Measurements from ENCODE around the gene FNDC3B.

The FNDC3B gene

GRCh38 chr3:172263781-172264486 lies 224.6 kb downstream of the FNDC3B start:
- no peak overlapping the region for H3K27ac ChIP-seq (ENCODE audit: low read length)
- no peaks in the 10 kb centered on the region for H3K79me2 ChIP-seq (ENCODE audit: low read length)
- no peak overlapping the region for H2AFZ ChIP-seq (ENCODE audit: low read depth, low read length)
- H3K9ac ChIP-seq (ENCODE audit: low read length): no peak overlapping the region
- H3K4me1 ChIP-seq (ENCODE audit: low read length): no peaks in the 10 kb centered on the region
- no peaks in the 10 kb centered on the region for H4K20me1 ChIP-seq (ENCODE audit: insufficient read depth, low read length)
- no peaks in the 10 kb centered on the region for H3K36me3 ChIP-seq (replicated peaks; ENCODE audit: low read depth, low read length)
- no peak overlapping the region for H3K4me3 ChIP-seq (ENCODE audit: low read length)
- no peak overlapping the region for H3K4me2 ChIP-seq (ENCODE audit: low read length)
- TF ChIP-seq EZH2phosphoT487 (IDR thresholded peaks at IDR 0.05; ENCODE audit: low read depth) (no peak), CTCF (IDR thresholded peaks at IDR 0.05; ENCODE audit: low read depth, low read length) (no peak)
- H3K27me3 ChIP-seq (ENCODE audit: low read depth, low read length): no peaks in the 10 kb centered on the region
- H3K9me3 ChIP-seq (ENCODE audit: insufficient read depth, low read length): no peaks in the 10 kb centered on the region

- no peak overlapping the region for H2AFZ ChIP-seq (ENCODE audit: low read depth, low read length)
Observed at GRCh38 chr3:172266103-172266502, 226.7 kb downstream of the FNDC3B start.

GRCh38 chr3:172268425-172268824 lies 229.0 kb downstream of the FNDC3B start:
- H2AFZ ChIP-seq (ENCODE audit: low read depth, low read length): no peak overlapping the region
- no peak overlapping the region for H3K4me3 ChIP-seq (ENCODE audit: low read length)
- H4K20me1 ChIP-seq (ENCODE audit: insufficient read depth, low read length): peaks cover 17% of the 10 kb centered on the region; the same call in 1 of the 2 replicates
- no peaks in the 10 kb centered on the region for H3K9me3 ChIP-seq (ENCODE audit: insufficient read depth, low read length)
- no peaks in the 10 kb centered on the region for H3K27me3 ChIP-seq (ENCODE audit: low read depth, low read length)
- peaks cover 33% of the 10 kb centered on the region for H3K4me1 ChIP-seq (ENCODE audit: low read length)
- H3K9ac ChIP-seq (ENCODE audit: low read length): no peak overlapping the region
- H3K27ac ChIP-seq (ENCODE audit: low read length): no peak overlapping the region
- no peaks in the 10 kb centered on the region for H3K36me3 ChIP-seq (replicated peaks; ENCODE audit: low read depth, low read length)
- no peaks in the 10 kb centered on the region for H3K79me2 ChIP-seq (ENCODE audit: low read length)
- TF ChIP-seq CTCF (IDR thresholded peaks at IDR 0.05; ENCODE audit: low read depth, low read length): no peak
- TF ChIP-seq EZH2phosphoT487 (IDR thresholded peaks at IDR 0.05; ENCODE audit: low read depth): no peak
- H3K4me2 ChIP-seq (ENCODE audit: low read length): no peak overlapping the region

More at GRCh38 chr3:172266103-172266502, 226.7 kb downstream of the FNDC3B start:
- Histone ChIP-seq H3K79me2 (ENCODE audit: low read length) (no peaks in the 10 kb centered on the region), H3K36me3 (replicated peaks; ENCODE audit: low read depth, low read length) (no peaks in the 10 kb centered on the region), H3K9ac (ENCODE audit: low read length) (no peak overlapping the region), H3K4me2 (ENCODE audit: low read length) (no peak overlapping the region), H3K4me3 (ENCODE audit: low read length) (no peak overlapping the region), H3K4me1 (ENCODE audit: low read length) (peaks cover 11% of the 10 kb centered on the region), H3K27ac (ENCODE audit: low read length) (no peak overlapping the region), H3K9me3 (ENCODE audit: insufficient read depth, low read length) (no peaks in the 10 kb centered on the region), H3K27me3 (ENCODE audit: low read depth, low read length) (no peaks in the 10 kb centered on the region), H4K20me1 (ENCODE audit: insufficient read depth, low read length) (peaks cover 11% of the 10 kb centered on the region; the same call in 1 of the 2 replicates)
- TF ChIP-seq EZH2phosphoT487 (IDR thresholded peaks at IDR 0.05; ENCODE audit: low read depth) (no peak), CTCF (IDR thresholded peaks at IDR 0.05; ENCODE audit: low read depth, low read length) (no peak)

GRCh38 chr3:172268868-172269267 lies 229.5 kb downstream of the FNDC3B start:
- Histone ChIP-seq H3K36me3 (replicated peaks; ENCODE audit: low read depth, low read length) (no peaks in the 10 kb centered on the region), H3K9ac (ENCODE audit: low read length) (no peak overlapping the region), H3K27ac (ENCODE audit: low read length) (no peak overlapping the region), H3K4me1 (ENCODE audit: low read length) (peaks cover 33% of the 10 kb centered on the region), H3K79me2 (ENCODE audit: low read length) (no peaks in the 10 kb centered on the region), H2AFZ (ENCODE audit: low read depth, low read length) (no peak overlapping the region), H3K27me3 (ENCODE audit: low read depth, low read length) (no peaks in the 10 kb centered on the region), H3K9me3 (ENCODE audit: insufficient read depth, low read length) (no peaks in the 10 kb centered on the region), H3K4me2 (ENCODE audit: low read length) (no peak overlapping the region), H3K4me3 (ENCODE audit: low read length) (no peak overlapping the region), H4K20me1 (ENCODE audit: insufficient read depth, low read length) (peaks cover 17% of the 10 kb centered on the region; the same call in 1 of the 2 replicates)
- TF ChIP-seq EZH2phosphoT487 (IDR thresholded peaks at IDR 0.05; ENCODE audit: low read depth): no peak
- no peak for TF ChIP-seq CTCF (IDR thresholded peaks at IDR 0.05; ENCODE audit: low read depth, low read length)

Measured in OCI-LY3 (cell line).